Ovary (tissue), 3 donors: ENCODE data around the gene DNHD1.

Source experiments
- CTCF ChIP-seq, 3 donors: fragments of 450-650 bp in 2 of 3; fragments of 200-600 bp in 1 of 3; IDR thresholded peaks; one replicate each; pipeline versions ENCODE4 v1.5.1 to v1.8.0; 2016 to 2022; ENCODE audit warnings: antibody characterized with exemption in 3 of 3, mild to moderate bottlenecking in 1 of 3
- EP300 ChIP-seq: sonication (generic); formaldehyde crosslinking; IDR thresholded peaks from one replicate; pipeline ENCODE4 v1.6.1; 2017; ENCODE audit warnings: antibody characterized with exemption
- POLR2A ChIP-seq: fragments of 450-650 bp; IDR thresholded peaks from one replicate; pipeline ENCODE4 v1.6.1; 2017; ENCODE audit warnings: antibody characterized with exemption, mild to moderate bottlenecking, moderate library complexity
- donor health status: DM: no; HTN: no; CAD: no.

GRCh38 chr11:6576471-6577373 lies 79.6 kb downstream of the DNHD1 start:
- TF ChIP-seq POLR2A (no peak), CTCF (IDR thresholded peaks at IDR 0.05) (no peak), EP300 (no peak)
